NT2/D1 (cell line): Measurements from ENCODE around the gene DPP8.

ENCODE experiments used
- SUZ12 ChIP-seq: IDR thresholded peaks from 2 replicates; pipeline ENCODE4 v1.6.1; 2011; ENCODE audit not compliant: insufficient read length, insufficient read depth; ENCODE audit errors: extremely low read depth
- YY1 ChIP-seq: IDR thresholded peaks from 2 replicates; pipeline ENCODE4 v1.6.1; 2011; ENCODE audit not compliant: insufficient read length, insufficient read depth
- ZNF274 ChIP-seq: IDR thresholded peaks from 2 replicates; pipeline ENCODE4 v1.6.1; 2011; ENCODE audit warnings: mild to moderate bottlenecking, low read depth, low read length

DNA sequence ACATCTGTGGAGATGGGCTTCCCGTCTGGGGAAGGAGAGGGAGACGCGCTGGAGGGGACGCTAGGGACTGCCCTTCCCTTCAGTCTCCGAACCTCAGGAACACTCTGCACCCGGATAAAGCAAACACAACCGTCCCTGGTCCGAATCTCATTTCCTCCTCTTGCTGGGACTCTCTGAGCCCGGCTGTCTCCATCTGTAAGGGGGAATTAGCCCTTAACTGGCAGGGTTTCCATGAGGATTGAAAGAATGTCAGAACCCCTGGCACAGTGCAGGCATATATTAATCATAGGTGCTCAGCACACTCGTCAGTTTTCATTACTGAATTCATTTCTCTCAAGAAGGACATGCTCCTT lies 120.5 kb downstream of the DPP8 start:
- TF ChIP-seq SUZ12 (no peak), ZNF274 (no peak), YY1 (no peak)
